SH-SY5Y (cell line): Measurements from ENCODE around the gene NLK.

ENCODE experiments used
- GATA2 ChIP-seq: IDR thresholded peaks from 2 replicates; pipeline ENCODE4 v1.6.1; 2011; ENCODE audit warnings: mild to moderate bottlenecking, low read depth, low read length
- GATA3 ChIP-seq: IDR thresholded peaks from 2 replicates; pipeline ENCODE4 v1.6.1; 2011; ENCODE audit warnings: low read depth, mild to moderate bottlenecking, low read length, moderate library complexity

NLK gene

DNA sequence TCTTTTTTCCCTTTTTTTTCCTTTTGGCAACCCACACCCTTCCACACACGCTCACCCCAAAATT, at the start of gene NLK:
Gene NLK (plus strand): TSS at position 21 of the 64 bp plus-strand sequence. CDS start 197 bp downstream, outside the sequence.
- no peak for TF ChIP-seq GATA3
- TF ChIP-seq GATA2: no peak

DNA sequence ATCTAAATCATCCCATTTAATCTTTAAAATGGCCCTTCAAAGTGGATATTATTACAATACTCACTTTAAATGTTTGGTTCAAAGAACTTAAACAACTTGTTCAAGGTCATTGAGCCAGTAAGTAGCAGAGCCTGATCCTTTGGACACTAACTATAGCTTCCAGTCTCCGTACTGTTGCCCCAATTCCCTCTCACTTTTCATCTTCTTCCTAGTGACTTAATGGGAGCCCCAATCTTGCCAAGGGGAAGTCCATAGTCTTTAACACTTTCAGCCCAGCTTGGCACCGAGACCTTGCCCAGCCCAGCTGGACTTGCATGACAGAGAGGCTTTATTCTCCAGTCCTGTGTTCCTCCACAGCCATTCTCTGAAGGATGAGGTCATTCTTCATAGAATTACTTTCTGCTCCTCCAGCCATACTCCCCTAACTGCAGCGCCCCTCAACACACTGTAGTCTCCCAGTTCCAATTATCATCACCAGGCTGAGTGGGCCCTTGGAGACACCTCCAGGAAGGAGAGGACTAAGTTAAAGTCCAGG, 49.2 kb upstream of the NLK start:
- TF ChIP-seq GATA2 (no peak), GATA3 (no peak)

DNA sequence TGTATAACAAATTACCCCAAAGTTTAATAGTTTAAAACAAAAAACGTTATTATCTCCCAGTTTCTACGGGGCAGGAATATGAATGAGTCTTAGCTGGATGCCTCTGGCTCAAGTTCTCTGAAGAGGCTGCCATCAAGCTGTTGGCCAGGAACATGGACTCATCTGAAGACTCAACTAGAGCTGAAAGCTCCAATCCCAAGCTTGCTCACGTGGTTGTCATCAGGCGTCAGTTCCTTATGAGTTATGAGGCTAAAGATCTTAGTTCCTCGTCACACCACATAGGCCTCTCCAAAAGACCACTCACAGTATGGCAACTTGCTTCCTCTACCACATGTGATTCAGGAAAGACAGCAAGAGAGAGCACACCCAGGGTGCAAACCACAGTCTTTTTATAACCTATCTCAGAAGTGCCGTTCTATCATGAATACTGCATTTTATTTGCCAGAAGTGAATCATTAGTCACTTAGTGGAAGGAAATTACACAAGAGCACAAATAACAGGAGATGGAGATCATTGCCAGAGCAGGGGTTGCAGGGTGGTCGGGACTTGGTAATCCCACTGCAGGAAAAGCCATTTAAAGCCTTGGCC, 48.7 kb upstream of the NLK start:
- TF ChIP-seq GATA3 (no peak), GATA2 (no peak)

GRCh38 chr17:27994586-27994985, 47.9 kb upstream of the NLK start:
- TF ChIP-seq GATA2 (no peak), GATA3 (no peak)

GRCh38 chr17:27995554-27995953, 46.9 kb upstream of the NLK start:
- no peak for TF ChIP-seq GATA3
- no peak for TF ChIP-seq GATA2

DNA sequence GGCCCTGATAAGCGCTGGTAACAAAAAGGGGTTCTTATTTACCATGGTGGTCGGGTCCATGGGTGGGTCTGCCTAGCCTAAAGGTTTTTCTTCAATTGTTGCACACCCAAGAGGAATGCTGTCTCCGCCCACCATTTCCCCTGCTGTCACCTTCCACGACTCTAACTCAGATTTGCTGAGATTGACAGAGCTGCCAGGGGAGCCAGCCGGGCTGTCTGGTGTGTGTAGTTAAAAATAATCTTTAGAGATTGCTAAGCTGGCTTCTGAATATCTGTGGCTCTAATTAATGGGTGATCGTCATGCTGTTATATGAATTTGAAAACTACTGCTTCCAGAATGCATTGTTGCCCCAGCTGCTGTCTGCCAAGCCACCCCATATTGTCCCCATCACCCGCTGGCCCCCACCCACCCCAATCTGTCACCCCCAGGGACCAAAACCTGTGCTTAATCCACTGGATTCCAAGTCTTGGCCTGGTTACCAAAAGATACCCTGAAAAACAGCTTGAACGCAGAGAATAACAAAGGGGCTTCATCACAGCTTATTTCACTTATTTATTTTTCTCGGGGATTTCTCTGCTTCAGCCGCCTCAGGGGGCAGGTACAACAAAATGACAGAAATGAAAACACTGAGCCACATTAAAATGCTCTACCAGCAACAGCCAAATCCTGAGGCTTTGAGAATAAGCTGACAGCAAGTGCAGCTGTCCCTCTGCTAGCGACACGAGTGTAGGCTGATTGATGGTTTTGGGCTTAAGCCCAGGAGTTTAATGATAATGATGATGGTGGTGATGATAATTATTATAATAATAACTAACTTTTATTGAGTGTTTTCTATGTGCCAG, 46.1 kb upstream of the NLK start:
- no peak for TF ChIP-seq GATA2

DNA sequence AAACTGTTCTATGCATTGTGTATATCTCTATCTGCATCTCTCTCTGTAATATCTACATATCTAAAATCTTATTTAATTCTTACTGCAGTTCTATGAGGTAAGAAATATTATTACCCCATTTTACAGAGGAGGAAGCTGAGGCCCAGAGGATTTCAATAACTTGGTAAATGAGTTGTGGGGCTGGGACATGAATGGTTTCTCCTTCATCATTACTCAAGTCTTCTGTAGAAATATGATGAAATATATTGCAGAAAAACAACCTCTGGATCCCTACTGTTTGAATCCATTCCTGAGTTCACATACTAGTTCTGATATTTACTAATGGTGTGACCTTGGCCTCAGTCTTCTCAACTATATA, 45.5 kb upstream of the NLK start:
- TF ChIP-seq GATA3 (no peak), GATA2 (no peak)

DNA sequence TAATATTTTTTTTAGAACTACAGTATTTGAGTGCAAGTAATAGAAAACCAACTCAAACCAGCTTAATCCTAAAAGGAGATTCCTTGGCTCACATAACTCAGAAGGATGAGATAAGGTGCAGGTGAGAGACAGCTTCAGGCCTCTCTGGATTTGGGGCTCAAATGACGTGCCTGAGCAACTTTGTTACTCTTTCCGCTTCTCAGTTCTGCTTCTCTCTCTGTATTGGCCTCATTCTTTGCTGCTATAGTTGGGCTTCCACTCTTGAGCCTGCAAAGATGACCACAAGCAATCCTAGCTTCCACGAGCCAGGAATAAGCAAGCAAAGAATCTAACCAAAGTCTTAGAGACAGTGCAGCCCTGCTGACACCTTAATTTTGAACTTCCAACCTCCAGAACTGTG, 45.0 kb upstream of the NLK start:
- no peak for TF ChIP-seq GATA3
- TF ChIP-seq GATA2: no peak

GRCh38 chr17:28001149-28001548, 41.3 kb upstream of the NLK start:
- no peak for TF ChIP-seq GATA3

DNA sequence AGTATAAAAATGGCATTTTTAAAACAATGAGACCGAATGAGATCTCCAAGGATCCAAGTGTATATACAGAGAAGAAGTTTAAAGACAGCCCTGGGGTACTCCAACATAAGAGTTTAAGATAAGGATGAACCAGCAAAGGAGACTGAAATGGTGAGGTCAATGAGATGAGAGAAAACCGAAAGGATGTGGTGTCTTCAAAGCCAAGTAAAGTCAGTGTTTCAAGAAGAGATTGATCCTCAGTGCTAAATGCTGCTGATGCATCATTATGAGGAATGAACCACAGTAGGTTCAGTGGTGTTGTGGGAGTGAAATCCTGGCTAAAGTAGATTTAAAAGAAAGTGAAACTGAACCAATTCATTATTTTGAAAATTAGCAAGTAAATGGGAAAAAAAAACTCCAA, 38.1 kb upstream of the NLK start:
- no peak for TF ChIP-seq GATA3
- no peak for TF ChIP-seq GATA2

DNA sequence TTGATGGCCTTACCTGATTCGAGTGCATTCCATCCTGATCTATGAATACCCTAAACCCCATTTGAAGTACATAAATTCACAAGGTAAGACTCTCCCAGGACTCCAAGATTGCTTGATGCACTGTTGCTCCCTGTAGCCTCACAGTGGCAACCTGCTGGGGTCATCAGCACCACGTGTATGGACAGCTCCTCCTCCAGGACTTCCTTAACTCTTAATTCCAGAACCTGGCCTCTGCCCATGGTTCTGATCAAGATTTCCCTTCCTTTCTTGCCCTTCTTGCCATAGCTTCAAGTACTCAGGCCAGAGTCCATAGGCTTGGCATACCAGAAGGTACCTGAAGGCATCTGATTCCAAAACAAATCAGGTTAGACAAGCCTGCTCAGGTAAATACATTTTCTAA, 34.0 kb upstream of the NLK start:
- TF ChIP-seq GATA2 (no peak), GATA3 (no peak)

DNA sequence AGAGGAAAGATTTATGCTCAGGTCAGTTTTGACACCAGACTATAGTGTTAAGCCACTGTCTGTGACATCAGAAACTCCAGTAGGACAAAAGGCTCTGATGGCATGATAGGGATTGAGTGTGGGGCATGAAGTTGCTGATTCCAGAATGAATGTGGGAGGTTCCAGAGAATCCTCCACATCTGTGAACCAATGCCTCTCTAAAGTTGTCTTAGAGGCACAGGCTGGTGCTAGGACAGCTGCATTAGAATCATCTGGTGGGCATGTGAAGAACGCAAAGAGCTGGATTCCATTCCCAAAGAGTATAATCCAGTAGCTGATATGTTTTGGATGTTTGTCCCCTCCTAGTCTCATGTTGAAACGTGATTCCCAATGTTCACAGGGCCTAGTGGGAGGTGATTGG, 32.1 kb upstream of the NLK start:
- TF ChIP-seq GATA3 (no peak), GATA2 (no peak)

DNA sequence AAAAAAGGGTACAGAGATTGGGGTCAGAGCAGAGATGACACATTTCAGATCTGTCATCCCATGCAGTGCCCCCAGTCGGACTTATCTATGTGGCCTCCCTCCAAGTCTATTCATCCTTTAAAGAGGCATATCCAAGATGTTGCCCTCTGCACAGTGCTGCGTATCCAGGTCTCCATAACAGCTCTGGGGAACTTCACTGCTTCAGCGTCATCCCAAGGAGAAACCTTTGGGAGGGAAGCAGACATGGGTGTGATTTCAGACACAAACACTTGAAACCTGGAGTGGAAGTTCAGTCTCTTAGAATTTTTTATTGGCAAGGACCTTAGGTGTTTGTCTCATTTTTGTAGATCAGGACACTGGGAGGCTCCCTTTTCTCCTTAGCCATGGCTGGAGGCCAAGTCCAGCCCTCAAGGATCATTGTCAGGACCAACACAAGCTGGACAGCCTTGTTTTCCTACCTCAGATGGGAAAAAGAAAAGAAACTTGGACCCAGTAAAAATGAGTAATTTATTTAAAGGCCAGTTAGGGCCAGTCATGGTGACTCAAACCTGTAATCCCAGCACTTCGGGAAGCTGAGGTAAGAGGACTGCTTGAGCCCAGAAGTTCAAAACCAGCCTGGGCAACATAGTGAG, 23.9 kb upstream of the NLK start:
- TF ChIP-seq GATA3: no peak
- no peak for TF ChIP-seq GATA2

DNA sequence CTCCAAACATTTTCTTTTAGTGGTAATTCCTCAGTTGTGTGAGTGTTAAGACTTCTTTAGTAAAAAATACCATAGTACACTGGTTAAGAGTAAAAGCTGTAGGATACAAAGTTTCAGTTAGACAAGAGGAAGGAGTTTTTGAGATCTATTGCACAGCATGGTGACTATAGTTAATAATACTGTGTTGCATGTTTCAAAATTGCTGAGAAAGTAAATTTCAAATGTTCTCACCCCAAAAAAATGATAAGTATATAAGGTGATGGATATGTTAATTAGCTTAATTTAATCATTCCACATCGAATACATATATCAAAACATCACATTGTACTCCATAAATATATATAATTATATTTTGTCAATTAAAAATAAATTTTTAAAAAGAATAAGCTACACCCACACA, 22.0 kb upstream of the NLK start:
- TF ChIP-seq GATA2 (no peak), GATA3 (no peak)

GRCh38 chr17:28029044-28029443, 13.4 kb upstream of the NLK start:
- TF ChIP-seq GATA3: no peak
- TF ChIP-seq GATA2: no peak
